Liver (tissue), 9 donors: ENCODE data around the gene ASPG. TPM values are rescaled to one million over a fixed set of nuclear protein-coding genes. Genes with fewer than 3 reads are reported as not detected.

Experiments
- DNase-seq: peaks from one replicate; pipeline ENCODE4 v3.0.0-alpha.2; 2017; ENCODE audit warnings: low spot score
- H3K27ac ChIP-seq, 2 donors: one replicate each; pipeline ENCODE4 v1.7.0; 2013; ENCODE audit warnings: inconsistent platforms in 2 of 2, low read length in 2 of 2, control low read depth in 1 of 2, low read depth in 1 of 2, mild to moderate bottlenecking in 1 of 2
- H3K27me3 ChIP-seq, 4 donors: one replicate each; pipeline versions ENCODE4 v1.6.1 to v1.7.0; 2013; ENCODE audit warnings: low read length in 3 of 4, inconsistent platforms in 1 of 4, mild to moderate bottlenecking in 1 of 4, moderate library complexity in 1 of 4; ENCODE audit not compliant: control insufficient read depth in 4 of 4, insufficient read depth in 4 of 4
- H3K36me3 ChIP-seq, 4 donors: one replicate each; pipeline versions ENCODE4 v1.6.1 to v1.7.0; 2013; ENCODE audit warnings: low read length in 3 of 4, mild to moderate bottlenecking in 3 of 4, low read depth in 1 of 4, moderate library complexity in 1 of 4; ENCODE audit not compliant: control insufficient read depth in 4 of 4, insufficient read depth in 3 of 4
- H3K4me1 ChIP-seq, 4 donors: one replicate each; pipeline versions ENCODE4 v1.6.1 to v1.7.0; 2013; ENCODE audit warnings: low read length in 3 of 4, mild to moderate bottlenecking in 3 of 4, moderate library complexity in 1 of 4; ENCODE audit not compliant: control insufficient read depth in 4 of 4, insufficient read depth in 4 of 4
- H3K4me3 ChIP-seq, 3 donors: one replicate each; pipeline versions ENCODE4 v1.6.1 to v1.7.0; 2013; ENCODE audit warnings: low read length in 3 of 3, control low read depth in 1 of 3, low read depth in 1 of 3, mild to moderate bottlenecking in 1 of 3
- H3K9ac ChIP-seq, 2 donors: one replicate each; pipeline ENCODE4 v1.7.0; 2013; ENCODE audit warnings: low read length in 2 of 2, mild to moderate bottlenecking in 2 of 2, moderate library complexity in 2 of 2, control low read depth in 1 of 2, low read depth in 1 of 2
- H3K9me3 ChIP-seq, 4 donors: one replicate each; pipeline versions ENCODE4 v1.6.1 to v1.7.0; 2013; ENCODE audit warnings: low read length in 3 of 4; ENCODE audit not compliant: control insufficient read depth in 4 of 4
- CTCF ChIP-seq: fragments of 150-350 bp; IDR thresholded peaks from 2 replicates; pipeline ENCODE4 v1.5.1; 2017; ENCODE audit warnings: improper control_type of control experiment, low read depth, low read length; ENCODE audit not compliant: missing input control
- EGR1 ChIP-seq, 2 donors: IDR thresholded peaks; 2 replicates each; pipeline ENCODE4 v1.6.1; 2016 to 2018; ENCODE audit warnings: antibody characterized with exemption in 2 of 2, low read depth in 2 of 2
- FOXA1 ChIP-seq: IDR thresholded peaks from 2 replicates; pipeline ENCODE4 v1.6.1; 2016; ENCODE audit warnings: antibody characterized with exemption
- MAX ChIP-seq: IDR thresholded peaks from 2 replicates; pipeline ENCODE4 v1.6.1; 2016; ENCODE audit warnings: antibody characterized with exemption
- NR2F2 ChIP-seq: IDR thresholded peaks from 2 replicates; pipeline ENCODE4 v1.6.1; 2016; ENCODE audit warnings: antibody characterized with exemption
- RAD21 ChIP-seq, 2 donors: IDR thresholded peaks; 2 replicates each; pipeline ENCODE4 v1.6.1; 2016; ENCODE audit warnings: antibody characterized with exemption in 2 of 2, mild to moderate bottlenecking in 2 of 2
- WGBS: extraction: QIAGEN DNeasy Blood & Tissue Kit; methylation state at CpG from one replicate; pipeline ENCODE4 v1.1.7; 2013; 5-methylcytosine and 5-hydroxymethylcytosine counted together
- polyA plus RNA-seq, 2 donors: library from polyadenylated mRNA; stranded (reverse) in 1 of 2; unstranded in 1 of 2; fragments of 200-250 nt in 1 of 2; fragments of >200 nt in 1 of 2; fragmentation: Nextera tagmentation in 1 of 2; extraction: Ambion mirVana in 1 of 2; gene quantifications; one replicate each; pipeline versions ENCODE4 v1.2.1 to v1.2.3, GENCODE V29; 2013 to 2015
- total RNA-seq, 2 donors: library from RNA; depleted of rRNA; stranded (reverse); fragments of >200 nt; gene quantifications; one replicate each; pipeline ENCODE4 v1.2.3, GENCODE V29; 2014
- donor health status: healthy.
- donor health status: healthy.
- donor health status: healthy.
- donor health status: healthy.
- donor health status: healthy.

ASPG gene
- total and polyA plus RNA-seq, 4 donors = 42.4 to 158 (median 110) TPM

- Histone ChIP-seq H3K4me3 (no peak overlapping the region), H3K4me1 (peaks cover 0 to 6% (median 0%) of the 10 kb centered on the region in 4 donors), H3K9ac (no peak overlapping the region), H3K27ac (no peak overlapping the region), H3K36me3 (no peaks in the 10 kb centered on the region), H3K27me3 (peaks cover 0 to 3% (median 0%) of the 10 kb centered on the region in 4 donors), H3K9me3 (no peaks in the 10 kb centered on the region)
- no peak for TF ChIP-seq MAX
- WGBS = 82% methylated on average over 22 of the region's 22 CpGs
- DNase-seq = no peak
Observed at GRCh38 chr14:104146651-104147345, 61.3 kb downstream of the ASPG start.

GRCh38 chr14:104147346-104148125 lies 62.0 kb downstream of the ASPG start:
- H3K27me3 ChIP-seq = peaks cover 0 to 3% (median 0%) of the 10 kb centered on the region in 4 donors
- peaks cover 0 to 6% (median 0%) of the 10 kb centered on the region in 4 donors for H3K4me1 ChIP-seq
- no peaks in the 10 kb centered on the region for H3K36me3 ChIP-seq
- WGBS = 69% methylated on average over 28 of the region's 28 CpGs
- H3K27ac ChIP-seq = no peak overlapping the region
- TF ChIP-seq CTCF (no peak), NR2F2 (peak; percentile 74)
- no peak overlapping the region for H3K4me3 ChIP-seq
- DNase-seq = no peak
- no peak overlapping the region for H3K9ac ChIP-seq
- H3K9me3 ChIP-seq = no peaks in the 10 kb centered on the region

GRCh38 chr14:104148433-104149277 lies 63.2 kb downstream of the ASPG start:
- 63% methylated on average over 22 of the region's 22 CpGs for WGBS
- no peak overlapping the region for H3K27ac ChIP-seq
- DNase-seq = no peak

More at GRCh38 chr14:104148433-104149277, 63.2 kb downstream of the ASPG start:
- no peak overlapping the region for H3K9ac ChIP-seq
- H3K4me1 ChIP-seq = peaks cover 0 to 6% (median 0%) of the 10 kb centered on the region in 4 donors
- H3K27me3 ChIP-seq = peaks cover 0 to 3% (median 0%) of the 10 kb centered on the region in 4 donors
- no peaks in the 10 kb centered on the region for H3K9me3 ChIP-seq
- no peak for TF ChIP-seq FOXA1
- TF ChIP-seq CTCF = no peak
- no peak for TF ChIP-seq RAD21 (IDR thresholded peaks at IDR 0.05)
- TF ChIP-seq EGR1 (IDR thresholded peaks at IDR 0.05; ENCODE audit: low read depth in 2 of 2) = no peak
- peaks cover 0 to under 1% (median 0%) of the 10 kb centered on the region in 4 donors for H3K36me3 ChIP-seq
- H3K4me3 ChIP-seq = no peak overlapping the region
